Right lobe of liver (tissue), 6 donors: ENCODE results near the gene ARMC9. TPM values are rescaled to one million over a fixed set of nuclear protein-coding genes. Genes with fewer than 3 reads are reported as not detected.
A peak's percentile ranks its signal among the peaks of the same experiment; 100 is the strongest.

Experiments used
- ATAC-seq, 4 donors: fragments of 200-7000 bp; cut with Tn5 transposase; one replicate each; pipeline ENCODE4 v1.9.1; 2020; ENCODE audit warnings: mild to moderate bottlenecking in 4 of 4, moderate library complexity in 4 of 4
- DNase-seq, 3 donors: peaks; one replicate each; pipeline ENCODE4 v3.0.0-alpha.2; 2020
- H3K27ac ChIP-seq, 3 donors: fragments of 200-600 bp; one replicate each; pipeline ENCODE4 v1.8.0; 2022
- H3K27me3 ChIP-seq, 2 donors: fragments of 200-600 bp; one replicate each; pipeline ENCODE4 v1.8.0; 2022
- H3K36me3 ChIP-seq, 4 donors: fragments of 200-600 bp; sonication (generic) in 1 of 4; one replicate each; pipeline versions ENCODE4 v1.5.1 to v1.8.0; 2017 to 2022; ENCODE audit warnings: control low read depth in 1 of 4
- H3K4me1 ChIP-seq, 4 donors: fragments of 200-600 bp; sonication (generic) in 1 of 4; one replicate each; pipeline versions ENCODE4 v1.5.1 to v1.8.0; 2017 to 2022; ENCODE audit warnings: control low read depth in 1 of 4
- H3K4me3 ChIP-seq, 3 donors: fragments of 200-600 bp; one replicate each; pipeline ENCODE4 v1.8.0; 2022
- H3K9me3 ChIP-seq, 4 donors: fragments of 200-600 bp; sonication (generic) in 1 of 4; one replicate each; pipeline versions ENCODE4 v1.5.1 to v1.8.0; 2017 to 2022; ENCODE audit warnings: control low read depth in 1 of 4
- CTCF ChIP-seq, 4 donors: fragments of 200-600 bp in 3 of 4; fragments of 450-650 bp in 1 of 4; IDR thresholded peaks; one replicate each; pipeline versions ENCODE4 v1.5.1 to v1.8.0; 2016 to 2022; ENCODE audit warnings: antibody characterized with exemption in 4 of 4, mild to moderate bottlenecking in 2 of 4
- POLR2A ChIP-seq: fragments of 450-650 bp; IDR thresholded peaks from one replicate; pipeline ENCODE4 v1.6.1; 2017; ENCODE audit warnings: antibody characterized with exemption, mild to moderate bottlenecking
- WGBS: methylation state at CpG from one replicate; pipeline ENCODE4 v1.1.6; 2018; ENCODE audit warnings: low coverage, low lambda C conversion rate; ENCODE audit not compliant: insufficient coverage; ENCODE audit errors: missing lambda C conversion rate; 5-methylcytosine and 5-hydroxymethylcytosine counted together
- intact Hi-C, 2 donors: fragments of 100-400 bp; cut with DNase I; formaldehyde crosslinking; loops; one replicate each; pipeline versions ENCODE4 v1.11.2 to v1.14.1; 2022
- total RNA-seq, 6 experiments: library from RNA; depleted of rRNA in 2 of 6; stranded (reverse); fragments of >200 nt in 2 of 6; fragmentation: NEBNext Ultra II Directional in 3 of 6; extraction: Animal tissue kit (Norgen Biotek cat#: 25700) in 3 of 6; gene quantifications; one replicate each; pipeline versions ENCODE4 v1.1.0 to v1.2.4, GENCODE V29; 2016 to 2023
- donor health status: DM: no; HTN: yes; CAD: no.
- donor health status: DM: no; HTN: no; CAD: no.
- donor health status: DM: no; HTN: no; CAD: no.
- donor health status: DM: no; HTN: yes; CAD: no.
- donor health status: DM: no; HTN: yes; CAD: no.

Gene ARMC9
- total RNA-seq, 6 experiments from 2014 or later = 1.5 to 7.7 (median 2.4) TPM

GRCh38 chr2:231412618-231412963 is 214.2 kb downstream of the ARMC9 start:
- DNase-seq = no peak
- intact Hi-C loops = no loop called here

DNA sequence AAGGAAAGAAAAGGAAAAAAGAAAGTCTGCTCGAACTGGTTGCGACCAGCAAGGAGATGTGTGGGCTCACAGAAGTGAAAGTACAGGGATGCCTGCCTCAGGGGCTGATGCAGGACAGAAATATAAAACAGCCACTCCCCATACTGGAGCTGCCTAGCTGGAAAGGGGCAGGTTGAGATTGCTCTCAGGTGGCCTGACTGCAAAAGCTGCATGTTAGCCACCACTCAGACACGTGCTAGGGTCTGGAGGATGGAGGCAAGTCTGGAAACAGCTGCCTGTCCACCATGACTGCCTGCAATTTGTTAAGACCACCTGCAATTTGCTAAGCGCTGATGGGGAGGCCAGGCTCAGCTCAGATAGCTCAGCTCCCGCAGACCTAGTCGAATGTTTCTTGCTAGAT is 215.0 kb downstream of the ARMC9 start:
- intact Hi-C loops = no loop called here

More at GRCh38 chr2:231412618-231412963, 214.2 kb downstream of the ARMC9 start:
- Histone ChIP-seq H3K36me3 (no peaks in the 10 kb centered on the region), H3K27me3 (no peaks in the 10 kb centered on the region), H3K4me1 (peaks cover 0 to 14% (median 0%) of the 10 kb centered on the region in 4 donors), H3K4me3 (peak overlapping the region in 2 of 3 donors; percentile 41 to 64), H3K9me3 (no peaks in the 10 kb centered on the region), H3K27ac (no peak overlapping the region)
- no peak for ATAC-seq
- WGBS = 48% methylated on average over 7 of the region's 9 CpGs
- TF ChIP-seq CTCF (IDR thresholded peaks at IDR 0.05) (no peak), POLR2A (no peak)

GRCh38 chr2:231413921-231414476 is 215.6 kb downstream of the ARMC9 start:
- ATAC-seq (peak; percentile 74 to 87 (median 75)), DNase-seq (peak in 1 of 3 donors; percentile 63)
- Histone ChIP-seq H3K27ac (peak overlapping the region in 1 of 3 donors; percentile 34), H3K4me3 (no peak overlapping the region), H3K4me1 (peaks cover 0 to 14% (median 0%) of the 10 kb centered on the region in 4 donors), H3K36me3 (no peaks in the 10 kb centered on the region), H3K9me3 (no peaks in the 10 kb centered on the region), H3K27me3 (no peaks in the 10 kb centered on the region)
- 26% methylated on average over 15 of the region's 15 CpGs for WGBS
- intact Hi-C loops = no loop called here
- TF ChIP-seq POLR2A (no peak), CTCF (IDR thresholded peaks at IDR 0.05) (no peak)

More for the DNA sequence above, 215.0 kb downstream of the ARMC9 start:
- no peak for TF ChIP-seq CTCF (IDR thresholded peaks at IDR 0.05)
- TF ChIP-seq POLR2A = no peak
- H3K27me3 ChIP-seq = no peaks in the 10 kb centered on the region
- no peaks in the 10 kb centered on the region for H3K9me3 ChIP-seq
- H3K4me1 ChIP-seq = peaks cover 0 to 14% (median 0%) of the 10 kb centered on the region in 4 donors
- no peak for ATAC-seq
- H3K36me3 ChIP-seq = no peaks in the 10 kb centered on the region
- H3K27ac ChIP-seq = no peak overlapping the region
- DNase-seq = no peak
- WGBS = 87% methylated on average over 3 of the region's 6 CpGs
- H3K4me3 ChIP-seq = no peak overlapping the region

DNA sequence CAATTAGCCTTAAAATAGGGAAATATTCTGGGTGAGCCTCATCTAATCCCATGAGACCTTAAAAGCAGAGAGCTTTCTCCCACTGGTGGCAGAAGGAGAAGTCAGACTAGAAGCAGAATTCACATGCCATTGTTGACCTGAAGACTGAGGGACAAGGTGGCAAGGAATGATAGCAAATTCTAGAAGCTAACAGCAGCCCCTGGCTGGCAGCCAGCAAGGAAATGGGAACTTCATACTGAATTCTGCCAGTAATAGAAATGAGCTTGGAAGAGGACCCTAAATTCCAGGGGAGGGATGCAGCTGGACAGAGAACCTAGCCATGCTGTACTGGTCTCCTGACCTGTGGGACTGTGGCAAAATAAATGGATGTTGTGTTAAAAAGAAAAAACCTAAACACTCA is 216.6 kb downstream of the ARMC9 start:
- intact Hi-C loops = no loop called here
- Histone ChIP-seq H3K27ac (no peak overlapping the region), H3K27me3 (no peaks in the 10 kb centered on the region), H3K4me3 (no peak overlapping the region), H3K9me3 (no peaks in the 10 kb centered on the region), H3K36me3 (no peaks in the 10 kb centered on the region), H3K4me1 (peaks cover 0 to 14% (median 0%) of the 10 kb centered on the region in 4 donors)
- DNase-seq (no peak), ATAC-seq (no peak)
- TF ChIP-seq POLR2A (no peak), CTCF (IDR thresholded peaks at IDR 0.05) (no peak)
